ENCODE results near the gene CPLANE1.
"Not testable (repeated sequence)": the region's sequence is repeated elsewhere in the genome, so short reads cannot be mapped to it uniquely, and the experiment has no call there.

CPLANE1 gene

DNA sequence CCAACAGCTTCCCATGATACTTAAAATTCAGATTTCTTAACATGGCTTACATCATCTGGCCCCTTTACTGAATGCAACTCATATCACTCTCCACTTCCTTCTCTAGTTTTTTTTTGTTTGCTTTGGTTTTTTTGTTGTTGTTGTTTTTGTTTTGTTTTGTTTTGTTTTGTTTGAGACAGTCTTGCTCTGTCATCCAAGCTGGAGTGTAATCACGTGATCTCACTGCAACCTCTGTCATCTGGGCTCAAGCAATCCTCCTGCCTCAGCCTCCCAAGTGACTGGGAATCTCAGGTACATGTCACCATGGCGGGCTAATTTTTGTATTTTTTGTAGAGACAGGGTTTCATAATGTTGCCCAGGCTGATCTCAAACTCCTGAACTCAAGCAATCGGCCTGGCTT, 41.4 kb downstream of the CPLANE1 start:
- no peak for DNase-seq

DNA sequence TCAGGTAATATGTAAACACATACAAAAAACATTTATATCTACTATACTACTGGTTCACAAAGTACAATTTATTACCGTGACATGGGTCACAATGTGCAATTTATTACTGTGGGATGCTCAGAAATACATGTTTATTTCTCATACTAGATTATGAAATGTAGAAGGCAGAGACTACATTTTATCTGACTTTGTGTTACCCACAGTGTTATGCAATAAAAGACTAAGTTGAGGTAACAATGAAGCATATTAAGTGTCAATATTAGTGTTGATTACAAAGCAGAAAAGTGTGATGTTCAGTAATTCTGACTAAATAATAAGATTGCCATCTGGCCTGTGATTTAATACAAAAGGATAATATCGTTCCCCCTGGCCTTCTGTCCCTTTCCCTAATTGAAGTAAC, 42.4 kb downstream of the CPLANE1 start:
- DNase-seq = no peak

GRCh38 chr5:37198842-37199241, 50.3 kb downstream of the CPLANE1 start:
- DNase-seq = no peak

- no peak for DNase-seq
These were observed 51.1 kb downstream of the CPLANE1 start for GRCh38 chr5:37198061-37198460.

- DNase-seq = no peak
These were observed 51.7 kb downstream of the CPLANE1 start for GRCh38 chr5:37197340-37198050.

DNA sequence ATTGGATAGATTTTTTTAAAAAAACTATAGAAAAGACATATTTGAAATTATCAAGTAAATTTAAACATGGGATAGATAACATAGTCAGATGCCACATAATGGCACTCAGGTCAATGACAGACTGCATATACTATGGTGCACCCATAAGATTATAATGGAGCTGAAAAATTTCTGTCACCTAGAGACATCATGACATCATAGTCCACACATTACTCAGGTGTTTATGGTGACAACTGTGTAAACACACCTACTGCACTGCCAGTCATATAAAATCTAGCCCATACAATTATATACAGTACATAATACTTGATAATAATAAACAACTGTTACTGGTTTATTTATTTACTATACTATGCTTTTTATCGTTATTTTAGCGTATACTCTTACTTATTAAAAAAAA, 58.6 kb downstream of the CPLANE1 start:
- no peak for DNase-seq

- no peak for DNase-seq
These were observed 59.8 kb downstream of the CPLANE1 start for GRCh38 chr5:37189355-37189754.

GRCh38 chr5:37187465-37187977, 61.7 kb downstream of the CPLANE1 start:
- DNase-seq = no peak

DNA sequence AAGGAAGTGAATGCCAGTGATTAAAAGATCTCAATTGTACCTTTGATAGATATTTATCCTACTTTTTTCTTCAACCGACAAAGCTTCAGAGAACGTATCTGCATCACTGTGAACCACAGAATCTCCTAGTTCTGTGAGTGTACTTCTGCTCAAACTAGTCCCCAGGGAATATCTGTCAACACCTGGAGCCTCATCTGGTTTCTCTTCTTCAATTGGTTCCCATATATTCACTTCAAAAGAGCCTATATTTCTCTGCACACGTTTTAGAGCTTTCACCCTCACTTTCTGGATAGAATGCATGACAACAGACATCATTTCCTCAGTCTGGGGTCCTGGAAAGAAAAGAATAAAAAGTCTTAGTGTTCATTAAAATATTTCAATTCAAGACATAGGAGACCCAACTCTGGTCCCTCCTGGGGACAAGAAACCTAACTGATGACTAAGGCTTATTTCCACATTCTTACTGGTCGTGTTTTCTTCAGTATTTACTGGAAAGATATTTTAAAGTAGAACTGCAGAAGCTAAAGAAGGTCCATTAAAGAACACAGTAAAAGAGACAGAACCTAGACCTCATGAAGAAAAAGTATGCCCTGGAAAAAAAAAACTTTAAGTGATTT, 64.3 kb downstream of the CPLANE1 start:
- DNase-seq = no peak

DNA sequence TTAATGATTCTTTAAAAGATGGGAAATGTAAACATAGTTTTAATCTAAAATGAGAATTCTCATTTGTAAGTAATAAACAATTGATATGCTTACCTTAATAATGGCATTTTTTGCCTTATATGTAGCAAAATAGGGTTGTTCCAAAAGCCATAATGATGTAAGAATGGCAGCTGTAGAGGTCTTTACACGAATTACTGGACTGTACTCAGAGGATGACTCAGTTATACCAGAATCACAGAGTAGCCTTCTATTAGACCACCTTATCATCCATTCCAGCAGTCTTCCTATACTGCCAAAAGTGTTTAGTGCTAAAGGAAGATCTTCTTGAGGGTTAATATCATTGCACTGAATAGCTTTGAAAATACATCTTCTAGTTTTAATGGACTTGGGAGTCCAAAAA, 66.5 kb downstream of the CPLANE1 start:
- no peak for DNase-seq

GRCh38 chr5:37174928-37175327, 74.2 kb downstream of the CPLANE1 start:
- DNase-seq = no peak

DNA sequence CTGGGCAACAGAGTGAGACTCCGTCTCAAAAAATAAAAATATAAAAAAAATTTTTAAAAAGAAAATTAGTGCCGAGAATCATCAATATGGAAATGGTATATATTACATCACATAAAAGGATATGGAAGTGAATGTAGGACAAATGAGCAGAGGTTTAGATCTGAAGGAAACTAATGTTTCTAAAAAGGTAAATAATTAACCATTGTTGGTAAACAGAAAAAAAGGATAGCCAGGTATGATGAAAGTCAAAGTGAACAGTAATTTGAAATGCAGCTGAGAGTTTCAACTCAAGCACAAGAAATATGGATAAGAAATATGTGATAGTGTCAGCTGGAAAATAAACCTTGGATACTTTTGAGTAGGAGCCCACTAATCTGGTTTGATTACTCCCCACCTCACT, 76.2 kb downstream of the CPLANE1 start:
- DNase-seq = no peak

DNA sequence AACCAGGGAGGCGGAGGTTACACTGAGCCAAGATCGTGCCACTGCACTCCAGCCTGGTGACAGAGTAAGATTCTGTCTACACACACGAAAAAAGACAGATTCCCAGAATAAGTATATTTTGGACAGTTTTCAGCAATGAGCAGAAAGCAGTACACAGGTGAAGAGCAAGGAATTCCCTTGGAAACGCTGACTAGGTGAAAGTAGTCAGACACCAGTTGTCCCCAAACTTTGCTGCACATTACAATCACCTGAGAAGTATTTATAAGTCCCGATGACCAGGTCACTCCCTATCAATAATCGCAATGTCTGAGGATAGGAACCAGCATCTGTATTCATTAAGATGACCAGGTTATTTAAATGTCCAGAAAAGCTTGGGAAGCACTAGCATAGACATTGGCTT, 78.3 kb downstream of the CPLANE1 start:
- DNase-seq = no peak

DNA sequence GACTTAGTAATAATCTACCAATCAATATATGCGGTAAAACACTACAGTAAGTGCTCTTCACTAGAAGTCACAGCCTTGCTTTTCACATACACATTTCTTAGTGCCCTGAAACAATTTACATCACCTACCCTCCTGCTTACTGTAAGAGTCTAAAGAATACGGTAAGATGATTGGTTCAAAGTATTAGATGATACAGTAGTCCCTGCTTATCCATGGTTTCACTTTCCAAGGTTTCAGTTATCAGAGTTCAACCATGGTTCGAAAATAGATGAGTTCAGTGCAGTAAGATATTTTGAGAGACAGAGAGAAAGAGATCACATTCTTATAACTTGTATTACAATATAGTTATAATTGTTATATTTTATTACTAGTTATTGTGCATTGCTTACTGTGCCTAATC, 83.0 kb downstream of the CPLANE1 start:
- DNase-seq = no peak

DNA sequence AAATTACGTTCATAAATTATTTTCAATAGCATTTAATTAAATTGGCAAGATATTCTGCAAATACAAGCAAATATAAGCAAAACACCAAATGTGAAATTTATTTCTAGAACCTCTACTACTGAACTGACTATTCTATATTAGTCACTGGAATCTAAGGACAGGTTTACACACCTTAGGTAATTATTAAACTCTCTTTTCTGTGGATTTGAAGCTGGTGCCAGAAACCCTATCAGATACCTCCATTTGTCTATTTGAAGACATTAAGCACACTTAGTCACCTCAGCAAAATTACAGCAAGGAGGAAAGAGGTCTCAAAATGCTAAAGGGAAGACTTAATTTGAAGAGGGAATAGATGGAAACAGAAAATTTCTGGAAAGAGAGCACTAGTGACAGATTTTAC, 83.4 kb downstream of the CPLANE1 start:
- no peak for DNase-seq

DNA sequence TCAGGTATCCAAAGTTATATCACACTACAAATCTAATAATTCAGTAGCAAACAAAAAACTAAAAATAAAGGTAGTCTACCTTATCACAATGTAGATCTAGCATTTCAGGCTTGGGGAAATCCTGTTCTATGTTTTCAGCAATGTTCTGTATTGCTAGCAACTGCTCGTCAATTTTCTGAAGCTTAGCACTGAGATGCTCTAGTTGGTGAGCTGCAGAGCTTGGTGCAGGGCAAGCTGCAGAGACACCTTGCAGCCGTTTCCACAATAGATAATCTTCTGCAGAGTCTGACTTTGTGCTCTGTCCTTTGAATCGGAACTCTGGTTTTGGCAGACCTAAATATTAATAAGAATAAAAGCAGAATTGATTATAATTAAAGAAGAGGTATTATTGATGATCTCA, 95.5 kb downstream of the CPLANE1 start:
- no peak for DNase-seq

- DNase-seq = no peak
These were observed 102.3 kb downstream of the CPLANE1 start for GRCh38 chr5:37146896-37147295.

GRCh38 chr5:37136694-37137093, 112.5 kb downstream of the CPLANE1 start:
- no peak for DNase-seq

GRCh38 chr5:37135312-37135711, 113.9 kb downstream of the CPLANE1 start:
- DNase-seq = not testable (repeated sequence)

DNA sequence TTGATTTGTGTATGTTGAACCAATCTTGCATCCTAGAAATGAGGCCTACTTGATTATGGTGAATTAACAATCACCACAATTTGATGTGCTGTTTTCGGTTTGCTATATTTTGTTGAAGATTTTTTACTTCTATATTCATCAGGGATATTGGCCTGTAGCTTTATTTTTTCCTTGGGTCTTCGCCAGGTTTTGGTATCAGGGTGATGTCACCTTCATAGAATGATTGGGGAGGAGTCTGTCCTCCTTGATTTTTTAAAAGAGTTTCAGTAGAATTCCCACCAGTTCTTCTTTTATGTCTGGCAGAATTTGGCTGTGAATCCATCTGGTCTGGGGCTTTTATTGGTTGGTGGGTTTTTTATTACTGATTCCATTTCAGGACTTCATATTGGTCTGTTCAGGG, 115.2 kb downstream of the CPLANE1 start:
- DNase-seq = no peak

- no peak for DNase-seq
These were observed 116.5 kb downstream of the CPLANE1 start for GRCh38 chr5:37132646-37133045.

DNA sequence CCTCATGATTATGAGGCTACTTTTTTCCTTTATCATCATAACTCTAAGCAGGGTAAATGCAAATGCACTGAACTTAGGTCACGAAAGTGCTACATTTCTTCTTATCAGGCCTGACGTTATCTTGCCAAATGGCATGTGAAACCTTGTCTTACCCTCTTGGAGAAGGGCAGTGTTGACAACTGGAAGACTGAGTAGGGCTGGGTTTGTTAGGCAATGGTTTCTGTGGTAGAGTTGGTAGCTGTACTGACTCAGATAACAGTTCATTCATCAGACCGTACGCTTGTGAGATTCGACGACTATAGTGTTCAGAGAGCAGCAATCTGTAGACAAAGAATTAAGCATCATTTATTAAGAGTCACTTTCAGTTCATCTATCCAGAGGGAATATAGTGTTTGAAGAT, 127.7 kb downstream of the CPLANE1 start:
- no peak for DNase-seq

GRCh38 chr5:37121027-37121426, 128.1 kb downstream of the CPLANE1 start:
- DNase-seq = no peak

GRCh38 chr5:37120270-37120669, 128.9 kb downstream of the CPLANE1 start:
- DNase-seq = no peak

- DNase-seq = no peak
These were observed 132.8 kb downstream of the CPLANE1 start for GRCh38 chr5:37116359-37116758.

Data from GOT3 (cell line).